GM20431 (cell line): Measurements from ENCODE around the gene ZSWIM3.
"Not testable (repeated sequence)": the region's sequence is repeated elsewhere in the genome, so short reads cannot be mapped to it uniquely, and the experiment has no call there.

Experiments used
- in situ Hi-C: fragments of 300-500 bp; cut with MseI, MboI; formaldehyde crosslinking; loops from one replicate; pipeline ENCODE4 v1.15.0; 2020; ENCODE audit warnings: low sequenced_read_pairs; ENCODE audit not compliant: unreplicated experiment

ZSWIM3 gene

GRCh38 chr20:45857114-45857881, at the start of gene ZSWIM3, which contains the start of gene ACOT8:
Gene ZSWIM3 (plus strand): TSS chr20:45857614. CDS start chr20:45857826, 212 bp downstream.
Gene ACOT8 (minus strand): TSS chr20:45857392. CDS start chr20:45857315, 77 bp downstream.
- in situ Hi-C loops = no loop called here

GRCh38 chr20:45810191-45810970, 47.0 kb upstream of the ZSWIM3 start:
- in situ Hi-C loops = no loop called here

DNA sequence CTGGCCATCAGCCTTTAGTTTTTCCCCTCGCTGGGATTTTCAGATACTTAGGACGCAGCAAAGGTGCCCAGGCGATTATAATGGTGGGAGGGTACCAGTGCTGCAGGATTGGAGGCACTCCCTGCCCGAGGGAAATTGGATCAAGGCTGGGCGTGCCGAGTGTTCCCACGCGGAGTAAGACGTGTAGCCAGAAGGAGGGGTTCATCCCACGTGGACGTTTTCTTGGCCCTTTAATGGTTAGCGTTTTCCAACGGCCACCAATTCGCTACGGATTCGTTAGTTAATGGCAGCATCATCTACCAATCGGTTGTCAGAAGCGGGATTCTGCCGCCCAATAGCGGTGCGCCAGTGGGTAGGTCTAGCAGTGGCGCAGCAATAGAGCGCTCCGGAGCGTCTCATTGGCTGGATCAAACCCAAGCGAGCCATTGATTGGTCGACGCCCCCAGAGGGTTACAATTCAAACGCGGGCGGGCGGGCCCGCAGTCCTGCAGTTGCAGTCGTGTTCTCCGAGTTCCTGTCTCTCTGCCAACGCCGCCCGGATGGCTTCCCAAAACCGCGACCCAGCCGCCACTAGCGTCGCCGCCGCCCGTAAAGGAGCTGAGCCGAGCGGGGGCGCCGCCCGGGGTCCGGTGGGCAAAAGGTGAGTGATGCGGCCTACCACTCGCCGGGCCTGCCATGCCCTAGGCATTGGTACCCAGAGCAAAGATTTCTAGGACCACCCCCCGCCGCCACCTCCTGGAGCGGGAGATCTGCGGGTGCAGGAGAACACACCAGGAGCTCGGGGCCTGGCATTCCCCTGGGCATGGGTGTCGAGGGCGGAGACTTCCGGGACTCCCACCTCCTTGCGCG, 45.0 kb upstream of the ZSWIM3 start, which contains the start of gene UBE2C:
Gene UBE2C, plus strand, starts transcription at position 488 of the 849 bp plus-strand sequence. Its CDS starts 52 bp downstream, at position 540.
- in situ Hi-C loops = no loop called here

DNA sequence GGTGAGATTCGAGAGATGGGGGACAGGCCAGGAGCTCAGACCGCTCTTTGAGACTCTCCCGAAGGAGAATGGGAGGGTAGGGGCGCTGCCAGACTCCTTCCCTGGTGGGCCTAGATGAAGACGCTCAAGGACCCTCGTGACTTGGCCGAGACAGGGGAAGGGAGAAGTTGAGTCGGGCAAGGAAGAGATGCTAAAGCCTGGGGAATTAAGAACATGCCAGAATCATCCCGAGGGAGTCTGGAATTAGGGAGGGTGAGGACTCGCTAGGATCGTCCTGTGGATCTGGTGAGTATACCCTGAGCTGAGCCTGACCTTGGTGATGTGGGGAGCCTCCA, 44.4 kb upstream of the ZSWIM3 start:
- in situ Hi-C loops = no loop called here

DNA sequence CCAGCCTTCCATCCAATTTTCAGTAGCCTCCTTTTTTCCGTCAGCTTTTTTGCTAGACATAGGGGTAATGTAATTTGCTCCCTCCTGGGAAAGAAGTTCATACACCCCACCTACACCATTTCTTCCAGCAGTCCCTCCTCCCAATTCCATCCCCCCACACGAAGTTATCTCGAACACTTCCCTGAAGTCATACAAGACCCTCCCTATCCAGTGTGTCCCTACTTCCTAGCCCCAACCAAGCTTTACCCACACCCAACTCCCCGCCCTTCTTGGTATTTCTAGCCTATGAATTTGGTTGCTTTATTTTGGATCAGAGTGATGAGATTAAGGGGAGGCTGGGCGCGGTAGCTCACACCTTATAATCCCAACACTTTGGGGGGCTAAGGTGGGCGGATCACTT, 43.9 kb upstream of the ZSWIM3 start:
- in situ Hi-C loops = no loop called here

DNA sequence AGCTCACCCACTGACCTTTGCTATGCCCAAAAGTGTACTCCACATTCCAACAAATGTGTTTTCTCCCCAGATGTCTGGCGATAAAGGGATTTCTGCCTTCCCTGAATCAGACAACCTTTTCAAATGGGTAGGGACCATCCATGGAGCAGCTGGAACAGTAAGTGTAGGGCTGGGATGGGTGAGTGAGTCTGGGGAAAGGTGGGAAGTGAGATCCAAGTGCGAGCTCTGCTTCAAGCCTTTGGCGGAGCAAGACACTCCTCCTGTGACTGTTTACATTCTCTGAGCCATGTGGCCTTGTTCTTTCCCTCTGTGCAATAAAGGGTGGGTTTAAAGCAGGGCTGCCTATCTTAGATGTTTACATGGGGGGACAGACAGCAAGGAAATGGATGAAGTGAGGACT, 43.1 kb upstream of the ZSWIM3 start:
- in situ Hi-C loops = no loop called here

DNA sequence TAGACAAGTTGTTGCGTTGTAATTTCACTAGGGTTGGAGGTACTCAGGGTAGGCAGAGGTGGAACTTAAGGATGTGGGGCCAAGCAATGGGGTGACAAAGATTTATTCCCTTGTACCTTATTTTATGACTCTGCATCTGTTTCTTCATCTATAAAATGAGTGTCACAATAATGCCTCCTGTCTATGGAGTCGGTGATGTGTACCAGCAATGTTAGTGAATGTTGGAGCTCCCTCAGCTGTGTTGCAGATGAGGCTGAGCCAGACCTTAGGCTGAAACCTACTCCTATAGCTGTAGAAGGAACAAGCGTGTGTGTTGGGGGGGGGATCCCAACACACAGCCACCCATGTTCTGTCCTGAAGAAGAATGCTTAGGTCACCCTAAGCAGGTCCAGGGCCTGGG, 40.5 kb upstream of the ZSWIM3 start:
- in situ Hi-C loops = no loop called here

DNA sequence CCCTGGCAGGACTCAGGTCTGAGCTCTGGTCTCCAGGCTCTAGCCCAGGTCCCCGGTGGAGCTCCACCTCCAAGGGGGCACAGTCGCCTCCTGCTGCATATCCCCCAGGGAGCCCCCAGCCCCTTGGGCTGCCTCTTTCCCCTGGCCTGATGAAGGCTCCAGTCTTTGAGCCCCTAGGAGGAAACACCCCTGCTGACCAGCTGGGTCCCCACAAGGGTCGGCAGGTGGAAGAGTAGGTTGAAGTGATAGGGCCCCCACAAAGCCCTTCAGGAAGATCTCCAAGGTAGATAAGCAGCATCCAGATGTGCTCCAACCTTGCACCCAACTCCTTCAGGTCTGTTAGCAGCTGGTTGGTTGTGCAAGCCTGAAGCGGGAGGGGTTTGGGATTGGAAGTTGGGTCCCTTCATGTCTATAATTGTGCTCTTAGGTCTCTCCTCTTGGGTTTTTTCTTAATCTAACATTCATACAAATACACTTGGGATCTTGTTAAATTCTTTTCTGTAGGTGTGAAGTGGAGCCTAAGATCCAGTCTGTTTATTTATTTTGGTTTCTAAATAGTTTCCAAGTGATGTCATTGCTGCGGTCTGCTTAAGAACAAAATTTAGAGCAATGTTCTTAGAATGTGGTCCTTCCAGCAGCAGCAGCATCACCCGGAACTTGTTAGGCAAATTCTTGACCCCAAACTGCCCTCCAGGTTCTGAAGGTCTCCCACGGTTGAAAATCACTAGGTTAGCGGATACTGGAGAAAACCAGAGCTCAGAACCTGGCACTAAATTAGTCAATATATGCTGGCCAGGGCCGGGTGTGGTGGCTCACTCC, 39.8 kb upstream of the ZSWIM3 start:
- in situ Hi-C loops = no loop called here

DNA sequence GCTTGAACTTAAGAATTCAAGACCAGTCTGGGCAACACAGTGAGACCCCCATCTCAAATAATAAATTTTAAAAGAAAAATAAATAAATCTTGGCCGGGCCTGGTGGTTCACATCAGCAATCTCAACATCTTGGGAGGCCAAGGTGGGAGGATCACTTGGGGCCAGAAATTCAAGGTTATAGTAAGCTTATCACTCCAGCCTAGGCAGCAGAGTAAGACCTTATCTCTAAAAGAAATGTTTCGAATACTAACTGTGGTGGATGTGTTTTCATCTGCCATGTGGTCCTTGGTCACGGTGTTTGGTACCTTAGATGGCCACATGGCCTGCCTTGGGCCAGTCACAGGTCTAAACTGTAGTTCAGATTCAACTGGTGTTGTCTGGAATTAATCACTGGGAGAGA, 39.2 kb upstream of the ZSWIM3 start:
- in situ Hi-C loops = no loop called here

- in situ Hi-C loops = no loop called here
These were observed 37.9 kb upstream of the ZSWIM3 start for GRCh38 chr20:45819466-45819865.

GRCh38 chr20:45821947-45822346, 35.5 kb upstream of the ZSWIM3 start:
- in situ Hi-C loops = no loop called here

DNA sequence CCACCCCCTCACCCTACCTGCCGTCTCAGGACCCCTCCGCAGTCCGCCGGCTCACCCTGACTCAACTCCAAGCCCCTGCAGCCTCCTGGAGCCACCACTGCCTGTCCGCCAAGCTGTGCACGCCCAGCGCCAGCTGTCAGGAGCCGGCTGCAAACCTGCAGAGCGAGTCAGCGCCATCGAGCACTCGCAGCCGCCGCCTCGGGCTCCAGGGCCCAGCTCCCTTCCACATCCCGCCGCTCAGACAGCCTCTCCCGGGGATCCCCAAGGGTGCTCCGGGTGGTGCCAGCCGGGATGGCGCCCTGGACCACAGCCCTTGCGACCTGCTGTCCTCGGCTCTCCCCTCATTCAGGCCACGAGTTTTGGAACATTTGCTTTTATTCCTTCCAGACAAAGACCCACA, 34.6 kb upstream of the ZSWIM3 start:
- in situ Hi-C loops = no loop called here

GRCh38 chr20:45823949-45824835, 33.2 kb upstream of the ZSWIM3 start:
- in situ Hi-C loops = no loop called here

DNA sequence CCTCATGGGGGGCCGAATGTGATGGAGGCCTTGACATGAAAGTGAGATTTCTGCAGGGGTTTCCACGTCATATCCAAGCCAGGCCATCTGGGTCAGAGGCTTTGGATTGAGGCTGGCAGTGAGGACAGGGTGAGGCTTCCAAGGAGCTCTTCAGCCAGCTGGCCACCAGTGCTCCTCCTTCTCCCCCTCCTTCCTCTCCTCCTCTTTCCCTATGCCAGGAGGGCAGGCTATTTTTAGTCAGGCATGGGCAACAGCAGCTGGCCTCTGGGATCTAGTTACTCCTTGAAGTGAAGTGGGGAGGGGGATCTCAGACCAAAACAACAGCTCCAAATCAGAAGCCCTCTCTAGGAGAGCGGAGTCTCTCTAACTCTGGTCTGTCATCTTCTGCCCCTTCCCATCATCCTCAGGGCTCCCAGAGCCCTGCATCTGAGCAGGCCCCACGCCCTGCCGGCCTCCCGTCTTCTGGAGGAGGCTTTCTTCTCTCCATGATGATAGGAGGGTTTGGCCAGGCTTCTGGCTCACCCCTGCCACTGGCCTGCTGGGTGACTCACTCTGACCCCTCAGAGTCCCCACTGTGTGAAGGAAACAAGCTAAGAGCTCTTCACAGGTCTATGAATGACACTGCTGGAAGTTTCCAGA, 30.9 kb upstream of the ZSWIM3 start:
- in situ Hi-C loops = no loop called here

GRCh38 chr20:45827030-45827652, 30.3 kb upstream of the ZSWIM3 start, which contains the start of gene TNNC2:
Gene TNNC2 (minus strand): TSS chr20:45827312. CDS start chr20:45827248, 64 bp downstream.
- in situ Hi-C loops = no loop called here

DNA sequence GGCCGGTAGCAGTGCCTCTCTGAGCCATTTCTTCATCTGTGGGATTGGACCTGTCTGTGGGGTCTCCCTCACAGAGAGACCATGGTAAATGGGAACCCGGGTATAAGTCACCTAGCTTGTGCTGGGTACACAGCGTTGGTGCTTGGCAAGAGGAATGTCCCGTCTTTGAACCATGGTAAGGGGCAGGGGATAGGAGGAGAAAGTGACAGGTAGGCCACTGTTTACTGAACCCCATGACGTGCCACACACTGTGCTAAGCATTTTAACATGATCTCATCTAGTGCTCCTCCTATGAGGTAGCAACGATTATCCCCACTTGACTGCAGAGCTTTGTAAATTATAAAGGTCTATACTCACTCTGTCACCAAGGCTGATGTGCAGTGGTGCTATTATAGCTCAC, 29.7 kb upstream of the ZSWIM3 start:
- in situ Hi-C loops = no loop called here

DNA sequence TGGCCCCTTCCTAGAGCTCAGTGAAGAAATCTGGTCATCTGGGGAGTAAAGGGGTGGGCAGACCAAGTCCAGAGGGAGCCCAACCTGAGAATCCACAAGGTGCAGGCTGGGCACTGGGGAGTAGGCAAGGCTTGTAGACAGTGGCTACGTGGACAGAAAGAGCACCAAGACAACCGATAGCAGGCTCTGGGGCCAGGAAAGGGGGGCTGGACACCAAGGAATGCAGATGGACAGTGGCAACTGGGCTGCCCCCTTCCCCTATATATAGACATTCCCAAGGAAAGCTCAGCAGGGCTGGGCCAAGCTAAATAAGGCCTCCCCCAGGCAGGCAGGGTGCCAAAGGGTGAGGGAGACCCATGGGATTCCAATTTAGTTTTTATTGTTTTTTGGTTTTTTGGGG, 28.8 kb upstream of the ZSWIM3 start:
- in situ Hi-C loops = no loop called here

DNA sequence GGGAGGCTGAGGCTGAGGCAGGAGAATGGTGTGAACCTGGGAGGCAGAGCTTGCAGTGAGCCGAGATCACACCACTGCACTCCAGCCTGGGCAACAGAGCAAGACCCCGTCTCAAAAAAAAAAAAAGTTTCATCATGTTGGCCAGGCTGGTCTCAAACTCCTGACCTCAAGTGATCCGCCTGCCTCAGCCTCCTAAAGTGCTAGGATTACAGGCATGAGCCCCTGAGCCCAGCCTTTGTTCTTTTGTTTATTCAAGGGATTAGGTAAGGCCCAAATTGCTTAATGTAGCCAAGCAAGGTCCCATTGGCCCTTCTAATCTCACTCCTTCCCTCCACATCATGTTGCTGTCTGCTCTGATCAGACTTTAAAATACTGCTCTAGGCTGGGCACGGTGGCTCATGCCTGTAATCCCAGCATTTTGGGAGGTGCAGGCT, 27.7 kb upstream of the ZSWIM3 start:
- in situ Hi-C loops = not testable (repeated sequence)
